A549 (cell line): ENCODE measurements around the gene SDC4. TPM values are rescaled to one million over a fixed set of nuclear protein-coding genes. Genes with fewer than 3 reads are reported as not detected.

ENCODE experiments used
- ATAC-seq, 2 experiments: fragments of 200-7000 bp in 1 of 2; fragments of >200 bp in 1 of 2; cut with Nextera tagmentation in 1 of 2; cut with Tn5 transposase in 1 of 2; 3 replicates each; pipeline versions ENCODE4 v1.8.0 to v1.9.1; 2018 to 2020; ENCODE audit warnings: mild to moderate bottlenecking in 1 of 2, moderate library complexity in 1 of 2
- CTCF ChIA-PET: fragments of 300-600 bp; sonication (Branson Sonifier 250); formaldehyde crosslinking; extraction: SDS; loops from one replicate; lab custom pipeline; 2021; ENCODE audit warnings: antibody characterized with exemption, inconsistent platforms; lab: Yijun Ruan, JAX
- POLR2A ChIA-PET: fragments of 350-600 bp; formaldehyde crosslinking; extraction: SDS; loops from one replicate; lab custom pipeline; 2021; ENCODE audit warnings: antibody characterized with exemption, inconsistent platforms; lab: Yijun Ruan, JAX
- DNase-seq, 2 experiments: peaks; one replicate each; pipeline versions ENCODE4 v3.0.0 to v3.0.0-alpha.2; 2011 to 2016; ENCODE audit warnings: low read depth in 1 of 2, low spot score in 1 of 2
- FAIRE-seq: peaks from 2 replicates; lab custom pipeline; 2011; peaks lifted over from hg19 to GRCh38; lab: Jason Lieb, UNC
- H3K27ac ChIP-seq, 2 experiments: fragments of >200 bp; sonication (Bioruptor Twin); formaldehyde crosslinking; 3 replicates each; pipeline ENCODE4 v1.5.1; 2016 to 2017
- H3K4me1 ChIP-seq: fragments of >200 bp; sonication (Bioruptor Twin); formaldehyde crosslinking; 3 replicates; pipeline ENCODE4 v1.6.1; 2016
- H3K4me2 ChIP-seq: fragments of >200 bp; sonication (Bioruptor Twin); formaldehyde crosslinking; 3 replicates; pipeline ENCODE4 v1.6.1; 2016
- H3K4me3 ChIP-seq: fragments of >200 bp; sonication (Bioruptor Twin); formaldehyde crosslinking; 3 replicates; pipeline ENCODE4 v1.5.1; 2016
- H3K9me3 ChIP-seq: fragments of >200 bp; sonication (Bioruptor Twin); formaldehyde crosslinking; 3 replicates; pipeline ENCODE4 v1.6.1; 2016
- BCL3 ChIP-seq: fragments of >200 bp; sonication (Bioruptor Twin); formaldehyde crosslinking; IDR thresholded peaks from 3 replicates; pipeline ENCODE4 v1.6.1; 2016
- CBX8 ChIP-seq: fragments of 200-600 bp; sonication (generic); IDR thresholded peaks from 2 replicates; pipeline ENCODE4 v1.6.1; 2016
- EHF ChIP-seq: fragments of 250-450 bp; sonication (Bioruptor Pico); IDR thresholded peaks from 2 replicates; pipeline ENCODE4 v1.5.0; 2020; ENCODE audit warnings: mild to moderate bottlenecking
- EHMT2 ChIP-seq: fragments of 200-600 bp; sonication (generic); IDR thresholded peaks from 2 replicates; pipeline ENCODE4 v1.6.1; 2016; ENCODE audit warnings: antibody characterized with exemption, low read depth, mild to moderate bottlenecking, moderate library complexity
- FOSB ChIP-seq: fragments of 250-450 bp; sonication (Bioruptor Pico); IDR thresholded peaks from 2 replicates; pipeline ENCODE4 v1.5.0; 2020; ENCODE audit warnings: mild to moderate bottlenecking, moderate library complexity
- FOSL2 ChIP-seq, 2 experiments: fragments of 450-650 bp in 1 of 2; fragments of >200 bp in 1 of 2; sonication (Bioruptor Twin) in 1 of 2; formaldehyde crosslinking; IDR thresholded peaks; 2 replicates each; pipeline versions ENCODE4 v1.5.0 to v1.6.1; 2016 to 2020; ENCODE audit warnings: mild to moderate bottlenecking in 1 of 2, moderate library complexity in 1 of 2
- FOXS1 ChIP-seq: fragments of 250-450 bp; sonication (Bioruptor Pico); IDR thresholded peaks from 2 replicates; pipeline ENCODE4 v1.5.0; 2020; ENCODE audit warnings: mild to moderate bottlenecking, moderate library complexity
- HDAC2 ChIP-seq: fragments of 200-600 bp; sonication (generic); IDR thresholded peaks from 2 replicates; pipeline ENCODE4 v1.6.1; 2016
- HOXB13 ChIP-seq: fragments of 250-450 bp; sonication (Bioruptor Pico); IDR thresholded peaks from 2 replicates; pipeline ENCODE4 v1.5.0; 2020; ENCODE audit warnings: low read depth, mild to moderate bottlenecking, moderate library complexity
- HOXB5 ChIP-seq: fragments of 250-450 bp; sonication (Bioruptor Pico); IDR thresholded peaks from 2 replicates; pipeline ENCODE4 v1.5.0; 2020; ENCODE audit warnings: mild to moderate bottlenecking, moderate library complexity
- JUN ChIP-seq, 2 experiments: fragments of >200 bp; sonication (Bioruptor Twin); formaldehyde crosslinking; IDR thresholded peaks; 2 replicates in 1 of 2; 3 replicates in 1 of 2; pipeline ENCODE4 v1.6.1; 2016 to 2017
- KDM1A ChIP-seq: fragments of 200-600 bp; sonication (generic); IDR thresholded peaks from 2 replicates; pipeline ENCODE4 v1.6.1; 2016; ENCODE audit warnings: low read depth, mild to moderate bottlenecking
- MAZ ChIP-seq: fragments of 150-350 bp; IDR thresholded peaks from 2 replicates; pipeline ENCODE4 v1.6.1; 2014; ENCODE audit warnings: antibody characterized with exemption, low read depth, low read length, borderline replicate concordance
- NPAS2 ChIP-seq: fragments of 250-450 bp; sonication (Bioruptor Pico); IDR thresholded peaks from 2 replicates; pipeline ENCODE4 v1.8.0; 2022; ENCODE audit warnings: mild to moderate bottlenecking, moderate library complexity, borderline replicate concordance
- POLR2AphosphoS2 ChIP-seq: conservative IDR thresholded peaks from 2 replicates; pipeline ENCODE4 v1.6.1; 2012; ENCODE audit warnings: low read length, improper control_type of control experiment, inconsistent platforms
- SMC3 ChIP-seq: fragments of >200 bp; sonication (Bioruptor Twin); formaldehyde crosslinking; IDR thresholded peaks from 3 replicates; pipeline ENCODE4 v1.6.1; 2018; ENCODE audit warnings: inconsistent platforms
- ZNF302 ChIP-seq: fragments of 250-450 bp; sonication (Bioruptor Pico); IDR thresholded peaks from 2 replicates; pipeline ENCODE4 v1.9.0; 2021; ENCODE audit warnings: inconsistent platforms, mild to moderate bottlenecking, moderate library complexity
- ZSCAN20 ChIP-seq: fragments of 250-450 bp; sonication (Bioruptor Pico); IDR thresholded peaks from 2 replicates; pipeline ENCODE4 v1.8.0; 2022; ENCODE audit warnings: mild to moderate bottlenecking, moderate library complexity
- WGBS: methylation state at CpG from one replicate; pipeline ENCODE4 v1.1.6; 2017; ENCODE audit errors: missing lambda C conversion rate; 5-methylcytosine and 5-hydroxymethylcytosine counted together
- polyA plus RNA-seq, 4 experiments: library from polyadenylated mRNA; depleted of rRNA in 3 of 4; stranded (reverse); fragments of >200 nt; fragmentation: RNase III in 1 of 4; extraction: RNeasy Plus Mini Kit Qiagen cat#74134 plus additional on column Dnase treatment in 1 of 4; gene quantifications; 2 replicates in 3 of 4; 3 replicates in 1 of 4; pipeline ENCODE4 v1.2.3, GENCODE V29; 2011 to 2017
- TF ChIP-seq, protein P1 (sequence below): fragments of 250-450 bp; sonication (Bioruptor Pico); IDR thresholded peaks from 2 replicates; pipeline ENCODE4 v1.5.0; 2021; ENCODE audit warnings: mild to moderate bottlenecking, moderate library complexity, borderline replicate concordance

The SDC4 gene
- polyA plus RNA-seq, 2 of the 4 experiments (the other 2 are of a cell fraction): 27.4 to 35.6 TPM

DNA sequence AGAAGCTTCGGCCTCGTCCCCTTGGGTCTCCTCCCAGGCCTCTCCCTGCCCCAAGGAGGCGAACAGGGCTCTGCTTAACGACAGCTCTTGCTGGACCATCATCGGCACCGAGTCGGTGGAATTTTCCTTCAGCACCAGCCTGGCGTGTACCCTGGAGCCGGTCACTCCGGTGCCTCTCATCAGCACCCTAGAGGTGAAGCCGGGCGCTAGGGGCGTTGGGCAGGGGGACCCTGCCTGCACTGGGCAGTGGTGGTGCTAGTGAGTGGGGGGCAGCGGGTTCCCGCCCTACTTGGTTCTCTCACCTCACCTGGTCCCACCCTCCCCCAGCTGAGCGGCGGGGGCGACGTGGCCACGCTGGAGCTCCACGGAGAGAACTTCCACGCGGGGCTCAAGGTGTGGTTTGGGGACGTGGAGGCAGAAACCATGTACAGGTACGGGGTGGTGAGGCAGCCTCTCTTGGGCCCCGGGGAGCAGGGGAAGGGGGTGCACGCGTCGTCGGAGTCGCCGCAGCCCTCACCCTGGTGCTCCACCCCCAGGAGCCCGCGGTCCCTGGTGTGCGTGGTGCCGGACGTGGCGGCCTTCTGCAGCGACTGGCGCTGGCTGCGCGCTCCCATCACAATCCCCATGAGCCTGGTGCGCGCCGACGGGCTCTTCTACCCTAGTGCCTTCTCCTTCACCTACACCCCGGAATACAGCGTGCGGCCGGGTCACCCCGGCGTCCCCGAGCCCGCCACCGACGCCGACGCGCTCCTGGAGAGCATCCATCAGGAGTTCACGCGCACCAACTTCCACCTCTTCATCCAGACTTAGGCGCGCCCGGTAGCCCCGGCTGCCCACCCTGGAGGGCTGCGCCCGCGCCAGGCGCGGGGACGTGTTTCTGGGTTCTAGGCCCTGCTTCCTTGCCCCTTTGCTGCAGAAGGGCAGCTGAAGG, 31.8 kb downstream of the SDC4 start:
- CTCF ChIA-PET: interaction anchor here (0.6 to 10.0 kb wide), 10 partner anchors 9 to 453 kb away, joined by 3 to 135 read pairs (median 16); partner anchors contain the start of gene SYS1
- WGBS: 76% methylated on average over 68 of the region's 71 CpGs

GRCh38 chr20:45315672-45316071, 32.6 kb downstream of the SDC4 start:
- ChIA-PET POLR2A (no interaction called here), CTCF (interaction anchor here (0.7 to 10.0 kb wide), 10 partner anchors 10 to 454 kb away, joined by 3 to 135 read pairs (median 4); no protein-coding TSS in a partner anchor)
- ATAC-seq (no peak), FAIRE-seq (no peak), DNase-seq (no peak)
- Histone ChIP-seq H3K4me3 (no peak overlapping the region), H3K27ac (no peak overlapping the region), H3K4me2 (no peak overlapping the region), H3K4me1 (no peaks in the 10 kb centered on the region), H3K9me3 (no peaks in the 10 kb centered on the region)
- TF ChIP-seq BCL3 (no peak), POLR2AphosphoS2 (no peak), JUN (IDR thresholded peaks at IDR 0.05) (no peak), SMC3 (no peak), CBX8 (no peak), ZSCAN20 (CRISPR knock-in tag) (no peak), NPAS2 (CRISPR knock-in tag) (no peak), FOSL2 (IDR thresholded peaks at IDR 0.05) (no peak), FOSL2 (CRISPR knock-in tag; IDR thresholded peaks at IDR 0.05) (no peak), KDM1A (no peak), EHMT2 (no peak), HDAC2 (no peak)
- TF ChIP-seq, protein P1, sequence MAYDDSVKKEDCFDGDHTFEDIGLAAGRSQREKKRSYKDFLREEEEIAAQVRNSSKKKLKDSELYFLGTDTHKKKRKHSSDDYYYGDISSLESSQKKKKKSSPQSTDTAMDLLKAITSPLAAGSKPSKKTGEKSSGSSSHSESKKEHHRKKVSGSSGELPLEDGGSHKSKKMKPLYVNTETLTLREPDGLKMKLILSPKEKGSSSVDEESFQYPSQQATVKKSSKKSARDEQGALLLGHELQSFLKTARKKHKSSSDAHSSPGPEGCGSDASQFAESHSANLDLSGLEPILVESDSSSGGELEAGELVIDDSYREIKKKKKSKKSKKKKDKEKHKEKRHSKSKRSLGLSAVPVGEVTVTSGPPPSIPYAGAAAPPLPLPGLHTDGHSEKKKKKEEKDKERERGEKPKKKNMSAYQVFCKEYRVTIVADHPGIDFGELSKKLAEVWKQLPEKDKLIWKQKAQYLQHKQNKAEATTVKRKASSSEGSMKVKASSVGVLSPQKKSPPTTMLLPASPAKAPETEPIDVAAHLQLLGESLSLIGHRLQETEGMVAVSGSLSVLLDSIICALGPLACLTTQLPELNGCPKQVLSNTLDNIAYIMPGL (CRISPR knock-in tag): no peak
- WGBS: 84% methylated on average over 4 of the region's 4 CpGs

More for the DNA sequence above, 31.8 kb downstream of the SDC4 start:
- H3K27ac ChIP-seq: no peak overlapping the region
- H3K9me3 ChIP-seq: no peaks in the 10 kb centered on the region
- TF ChIP-seq FOXS1 (CRISPR knock-in tag) (no peak), EHF (no peak), FOSB (CRISPR knock-in tag) (no peak), MAZ (no peak), HOXB13 (CRISPR knock-in tag) (no peak)
- DNase-seq (no peak), FAIRE-seq (no peak), ATAC-seq (no peak)
- H3K4me1 ChIP-seq: no peaks in the 10 kb centered on the region
- no peak overlapping the region for H3K4me2 ChIP-seq
- H3K4me3 ChIP-seq: no peak overlapping the region
- POLR2A ChIA-PET: no interaction called here

DNA sequence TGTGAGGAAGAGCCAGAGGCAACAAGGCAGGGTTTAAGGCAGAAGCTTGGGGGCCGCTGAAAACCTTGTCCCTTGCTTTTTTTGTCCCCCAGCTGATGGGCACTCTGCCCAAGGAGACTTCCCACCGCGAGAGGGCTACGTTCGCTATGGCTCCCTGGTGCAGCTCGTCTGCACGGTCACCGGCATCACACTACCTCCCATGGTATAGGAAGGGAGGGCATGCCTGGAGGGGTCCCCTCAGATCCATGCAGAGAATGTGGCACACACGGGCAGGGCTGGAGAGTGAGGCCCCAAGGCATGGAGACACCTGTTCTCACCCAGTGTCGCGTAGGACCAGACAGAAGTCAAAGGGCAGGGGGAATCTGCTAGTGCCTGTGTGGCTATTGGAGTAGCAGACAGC, 34.3 kb downstream of the SDC4 start:
- DNase-seq: no peak
- ChIA-PET CTCF (interaction anchor here (1.0 to 3.0 kb wide), 13 partner anchors 9 to 457 kb away, joined by 3 to 27 read pairs (median 5); no protein-coding TSS in a partner anchor), POLR2A (no interaction called here)
- H3K4me3 ChIP-seq: no peak overlapping the region
- WGBS: 76% methylated on average over 11 of the region's 11 CpGs
- FAIRE-seq: no peak
- H3K4me1 ChIP-seq: no peaks in the 10 kb centered on the region
- no peak for ATAC-seq
- no peak overlapping the region for H3K4me2 ChIP-seq
- TF ChIP-seq ZNF302 (CRISPR knock-in tag): no peak
- TF ChIP-seq HOXB5 (CRISPR knock-in tag): no peak
- TF ChIP-seq, all 56 proteins: peak for 0
- H3K27ac ChIP-seq: no peak overlapping the region
- no peaks in the 10 kb centered on the region for H3K9me3 ChIP-seq
